Coronary artery (tissue), 2 donors: ENCODE results near the gene AQP12A.
A peak's percentile ranks its signal among the peaks of the same experiment; 100 is the strongest.
"Not testable (repeated sequence)": the region's sequence is repeated elsewhere in the genome, so short reads cannot be mapped to it uniquely, and the experiment has no call there.

ENCODE experiments used
- DNase-seq: peaks from one replicate; pipeline ENCODE4 v3.0.0-alpha.2; 2017; ENCODE audit warnings: low spot score
- H3K27ac ChIP-seq, 2 donors: fragments of 200-600 bp; sonication (generic); one replicate each; pipeline ENCODE4 v1.5.1; 2016 to 2019
- H3K4me3 ChIP-seq: fragments of 200-600 bp; sonication (generic); 2 replicates; pipeline ENCODE4 v1.5.1; 2016; ENCODE audit warnings: mild to moderate bottlenecking, moderate library complexity
- CTCF ChIP-seq: fragments of 200-600 bp; sonication (generic); IDR thresholded peaks from one replicate; pipeline ENCODE4 v1.5.1; 2019; ENCODE audit warnings: antibody characterized with exemption

Gene AQP12A

GRCh38 chr2:240648650-240649275, 42.9 kb upstream of the AQP12A start:
- no peak for TF ChIP-seq CTCF
- DNase-seq = peak; percentile 64
- Histone ChIP-seq H3K4me3 (no peak overlapping the region), H3K27ac (no peak overlapping the region)

- DNase-seq = no peak
These were observed 42.3 kb upstream of the AQP12A start for GRCh38 chr2:240649331-240649730.

GRCh38 chr2:240650254-240650965, 41.3 kb upstream of the AQP12A start:
- no peak overlapping the region for H3K4me3 ChIP-seq
- TF ChIP-seq CTCF = no peak
- H3K27ac ChIP-seq = no peak overlapping the region
- peak; percentile 69 for DNase-seq

More at GRCh38 chr2:240649331-240649730, 42.3 kb upstream of the AQP12A start:
- TF ChIP-seq CTCF = no peak
- Histone ChIP-seq H3K4me3 (no peak overlapping the region), H3K27ac (no peak overlapping the region)

- TF ChIP-seq CTCF = no peak
- no peak overlapping the region for H3K27ac ChIP-seq
- no peak overlapping the region for H3K4me3 ChIP-seq
- DNase-seq = no peak
These were observed 40.5 kb upstream of the AQP12A start for GRCh38 chr2:240651185-240651584.

- no peak for DNase-seq
These were observed 35.5 kb upstream of the AQP12A start for GRCh38 chr2:240655931-240656886.

GRCh38 chr2:240659883-240660282, 31.8 kb upstream of the AQP12A start:
- H3K27ac ChIP-seq, DNase-seq, H3K4me3 ChIP-seq: not testable (repeated sequence)

More at GRCh38 chr2:240655931-240656886, 35.5 kb upstream of the AQP12A start:
- Histone ChIP-seq H3K27ac (no peak overlapping the region), H3K4me3 (no peak overlapping the region)
- TF ChIP-seq CTCF = no peak

GRCh38 chr2:240662681-240663080, 29.0 kb upstream of the AQP12A start:
- DNase-seq = no peak
- TF ChIP-seq CTCF = no peak
- H3K27ac ChIP-seq = no peak overlapping the region
- no peak overlapping the region for H3K4me3 ChIP-seq
